C4-2B (cell line): ENCODE results near the gene CPNE9.
A peak's percentile ranks its signal among the peaks of the same experiment; 100 is the strongest.

ENCODE experiments used
- H3K27ac ChIP-seq: fragments of 450-650 bp; 2 replicates; pipeline ENCODE4 v1.5.1; 2017
- CTCF ChIP-seq: fragments of 450-650 bp; conservative IDR thresholded peaks from 2 replicates; pipeline ENCODE4 v1.5.1; 2017; ENCODE audit warnings: mild to moderate bottlenecking
- ZFX ChIP-seq: fragments of 450-650 bp; IDR thresholded peaks from 2 replicates; pipeline ENCODE4 v1.6.1; 2017

The CPNE9 gene

GRCh38 chr3:9748031-9748430, 44.4 kb downstream of the CPNE9 start:
- H3K27ac ChIP-seq: no peak overlapping the region
- TF ChIP-seq ZFX (no peak), CTCF (no peak)

- no peak for TF ChIP-seq ZFX
- TF ChIP-seq CTCF: no peak
- H3K27ac ChIP-seq: peak overlapping the region; percentile 81
Observed at GRCh38 chr3:9749296-9749644, 45.6 kb downstream of the CPNE9 start.

- TF ChIP-seq CTCF: no peak
- no peak for TF ChIP-seq ZFX
- H3K27ac ChIP-seq: peak within 1 kb of the TSS; percentile 81
Observed at GRCh38 chr3:9749645-9750555, 46.3 kb downstream of the CPNE9 start, which contains the start of gene OGG1. Gene OGG1 (plus strand): TSS chr3:9749952. CDS start chr3:9750287, 335 bp downstream.

- no peak for TF ChIP-seq ZFX
- TF ChIP-seq CTCF: no peak
- peak overlapping the region; percentile 81 for H3K27ac ChIP-seq
Observed at GRCh38 chr3:9750556-9751411, 47.2 kb downstream of the CPNE9 start.

GRCh38 chr3:9754678-9755077, 51.0 kb downstream of the CPNE9 start:
- H3K27ac ChIP-seq: no peak overlapping the region
- no peak for TF ChIP-seq ZFX
- no peak for TF ChIP-seq CTCF

- TF ChIP-seq ZFX (no peak), CTCF (no peak)
- no peak overlapping the region for H3K27ac ChIP-seq
Observed at GRCh38 chr3:9757427-9757826, 53.8 kb downstream of the CPNE9 start.
